Neuronal stem cell (in vitro differentiated cells): ENCODE results near the gene PGS1.

Experiments used
- DNase-seq: peaks from one replicate; pipeline ENCODE4 v3.0.0-alpha.2; 2013; ENCODE audit warnings: low spot score
- H2AFZ ChIP-seq: one replicate; pipeline ENCODE4 v1.6.1; 2013; ENCODE audit warnings: mild to moderate bottlenecking, low read length, inconsistent platforms
- H2AK5ac ChIP-seq: 2 replicates; pipeline ENCODE4 v1.6.1; 2013; ENCODE audit warnings: low read depth, mild to moderate bottlenecking, inconsistent platforms, low read length, moderate library complexity, mixed read lengths
- H2BK120ac ChIP-seq: 2 replicates; pipeline ENCODE4 v1.6.1; 2013; ENCODE audit warnings: low read depth, mild to moderate bottlenecking, inconsistent platforms, low read length, moderate library complexity, mixed read lengths
- H2BK12ac ChIP-seq: one replicate; pipeline ENCODE4 v1.6.1; 2013; ENCODE audit warnings: low read length, inconsistent platforms
- H2BK15ac ChIP-seq: 2 replicates; pipeline ENCODE4 v1.6.1; 2013; ENCODE audit warnings: mild to moderate bottlenecking, low read length, inconsistent platforms, mixed read lengths
- H2BK5ac ChIP-seq: one replicate; pipeline ENCODE4 v1.6.1; 2013; ENCODE audit warnings: inconsistent platforms, mild to moderate bottlenecking, low read length, moderate library complexity
- H3K14ac ChIP-seq: one replicate; pipeline ENCODE4 v1.6.1; 2013; ENCODE audit warnings: low read length, inconsistent platforms
- H3K18ac ChIP-seq: 2 replicates; pipeline ENCODE4 v1.6.1; 2013; ENCODE audit warnings: low read length, inconsistent platforms
- H3K23ac ChIP-seq: 2 replicates; pipeline ENCODE4 v1.6.1; 2013; ENCODE audit warnings: low read depth, mild to moderate bottlenecking, mixed read lengths, low read length, inconsistent platforms; ENCODE audit not compliant: poor library complexity
- H3K27ac ChIP-seq: replicated peaks from 3 replicates; pipeline ENCODE4 v1.5.1; 2013; ENCODE audit warnings: low read length, inconsistent platforms
- H3K27me3 ChIP-seq, 3 experiments: 2 replicates each; pipeline ENCODE4 v1.6.1; 2013; ENCODE audit warnings: low read length in 3 of 3, mild to moderate bottlenecking in 2 of 3, inconsistent platforms in 1 of 3, low read depth in 1 of 3, mixed read lengths in 1 of 3, moderate library complexity in 1 of 3; ENCODE audit not compliant: control insufficient read depth in 3 of 3, insufficient read depth in 3 of 3
- H3K36me3 ChIP-seq, 2 donors: replicated peaks in 1 of 2; 2 replicates each; pipeline ENCODE4 v1.6.1; 2013; ENCODE audit warnings: low read length in 2 of 2; ENCODE audit not compliant: control insufficient read depth in 2 of 2, insufficient read depth in 2 of 2
- H3K4ac ChIP-seq: 2 replicates; pipeline ENCODE4 v1.6.1; 2013; ENCODE audit warnings: inconsistent platforms, mild to moderate bottlenecking, low read length, moderate library complexity
- H3K4me1 ChIP-seq, 2 donors: 1 replicate in 1 of 2; 2 replicates in 1 of 2; pipeline ENCODE4 v1.6.1; 2013; ENCODE audit warnings: low read length in 2 of 2, low read depth in 1 of 2; ENCODE audit not compliant: control insufficient read depth in 2 of 2, insufficient read depth in 1 of 2
- H3K4me2 ChIP-seq: one replicate; pipeline ENCODE4 v1.6.1; 2013; ENCODE audit warnings: mild to moderate bottlenecking, low read length, inconsistent platforms; ENCODE audit not compliant: insufficient read depth, poor library complexity, severe bottlenecking
- H3K4me3 ChIP-seq, 2 donors: 2 replicates each; pipeline ENCODE4 v1.5.1; 2013; ENCODE audit warnings: low read length in 2 of 2, mild to moderate bottlenecking in 2 of 2, inconsistent platforms in 1 of 2, moderate library complexity in 1 of 2
- H3K79me1 ChIP-seq: one replicate; pipeline ENCODE4 v1.6.1; 2013; ENCODE audit warnings: low read depth, mild to moderate bottlenecking, inconsistent platforms, low read length, moderate library complexity
- H3K9ac ChIP-seq: one replicate; pipeline ENCODE4 v1.6.1; 2013; ENCODE audit warnings: mild to moderate bottlenecking, low read depth, low read length, inconsistent platforms; ENCODE audit not compliant: poor library complexity
- H3K9me3 ChIP-seq, 2 donors: replicated peaks in 1 of 2; 2 replicates each; pipeline versions ENCODE3 to v1.6.1; 2013; ENCODE audit warnings: low read length in 2 of 2, mild to moderate bottlenecking in 2 of 2, inconsistent platforms in 1 of 2, low read depth in 1 of 2, mixed read lengths in 1 of 2, moderate library complexity in 1 of 2; ENCODE audit not compliant: control insufficient read depth in 2 of 2, insufficient read depth in 1 of 2
- H4K8ac ChIP-seq: one replicate; pipeline ENCODE4 v1.6.1; 2013; ENCODE audit warnings: low read depth, mild to moderate bottlenecking, inconsistent platforms, low read length, moderate library complexity
- H4K91ac ChIP-seq: one replicate; pipeline ENCODE4 v1.6.1; 2013; ENCODE audit warnings: low read length, low read depth, mild to moderate bottlenecking, inconsistent platforms; ENCODE audit not compliant: poor library complexity
- WGBS, 2 donors: extraction: QIAGEN DNeasy Blood & Tissue Kit; methylation state at CpG; one replicate each; pipeline ENCODE4 v1.1.7; 2013; ENCODE audit warnings: missing lambda C conversion rate in 2 of 2, mixed read lengths in 1 of 2; ENCODE audit not compliant: insufficient read length in 2 of 2, insufficient replicate concordance in 1 of 2; ENCODE audit errors: extremely low coverage in 2 of 2; 5-methylcytosine and 5-hydroxymethylcytosine counted together

The PGS1 gene

GRCh38 chr17:78384479-78385175 lies 6.2 kb downstream of the PGS1 start:
- DNase-seq: no peak
- Histone ChIP-seq H2BK120ac (no peak overlapping the region), H3K4ac (no peak overlapping the region), H2BK15ac (no peak overlapping the region), H3K14ac (no peak overlapping the region), H3K27ac (no peak overlapping the region), H3K23ac (no peak overlapping the region), H3K9ac (no peak overlapping the region), H3K9me3 (no peaks in the 10 kb centered on the region), H2BK5ac (no peak overlapping the region), H2AFZ (no peak overlapping the region), H3K4me3 (no peak overlapping the region), H4K8ac (no peak overlapping the region), H3K4me1 (peaks cover 17 to 19% of the 10 kb centered on the region in 2 donors), H2BK12ac (no peak overlapping the region), H3K36me3 (peaks cover 0 to 57% of the 10 kb centered on the region in 2 donors), H2AK5ac (no peak overlapping the region), H3K79me1 (peaks cover 16% of the 10 kb centered on the region), H3K18ac (no peak overlapping the region), H3K4me2 (no peak overlapping the region), H4K91ac (no peak overlapping the region), H3K27me3 (no peaks in the 10 kb centered on the region)
- WGBS, 2 donors: no CpG with 5 or more reads among the region's 23 CpGs

- no peak overlapping the region for H3K9ac ChIP-seq
- H2AFZ ChIP-seq: no peak overlapping the region
- DNase-seq: no peak
- no peak overlapping the region for H2BK120ac ChIP-seq
- H2BK12ac ChIP-seq: no peak overlapping the region
- no peak overlapping the region for H2BK15ac ChIP-seq
- H4K8ac ChIP-seq: no peak overlapping the region
- no peak overlapping the region for H3K27ac ChIP-seq
- H3K14ac ChIP-seq: no peak overlapping the region
- peaks cover under 1 to 51% of the 10 kb centered on the region in 2 donors for H3K36me3 ChIP-seq
- H3K18ac ChIP-seq: no peak overlapping the region
- H3K27me3 ChIP-seq: no peaks in the 10 kb centered on the region
- no peak overlapping the region for H3K4me3 ChIP-seq
- peaks cover 12% of the 10 kb centered on the region in 2 donors for H3K4me1 ChIP-seq
- no peak overlapping the region for H2BK5ac ChIP-seq
- no peak overlapping the region for H3K4ac ChIP-seq
- H2AK5ac ChIP-seq: no peak overlapping the region
- no peaks in the 10 kb centered on the region for H3K9me3 ChIP-seq
- H3K4me2 ChIP-seq: no peak overlapping the region
- no peak overlapping the region for H4K91ac ChIP-seq
- peaks cover 16% of the 10 kb centered on the region for H3K79me1 ChIP-seq
- no peak overlapping the region for H3K23ac ChIP-seq
- WGBS, 2 donors: no CpG with 5 or more reads among the region's 10 CpGs
Observed at GRCh38 chr17:78387977-78388941, 9.8 kb downstream of the PGS1 start.

- no CpG with 5 or more reads among the region's 15 CpGs for WGBS, 2 donors
- no peak overlapping the region for H2AFZ ChIP-seq
- H3K23ac ChIP-seq: no peak overlapping the region
- no peak overlapping the region for H3K9ac ChIP-seq
- peaks cover 7 to 12% of the 10 kb centered on the region in 2 donors for H3K4me1 ChIP-seq
- H3K18ac ChIP-seq: peak overlapping the region; percentile 80
- no peaks in the 10 kb centered on the region for H3K27me3 ChIP-seq
- H2AK5ac ChIP-seq: no peak overlapping the region
- H3K14ac ChIP-seq: no peak overlapping the region
- no peak overlapping the region for H3K4ac ChIP-seq
- no peak for DNase-seq
- peak overlapping the region; percentile 52 for H3K27ac ChIP-seq
- H2BK120ac ChIP-seq: no peak overlapping the region
- H3K9me3 ChIP-seq: no peaks in the 10 kb centered on the region
- no peak overlapping the region for H4K91ac ChIP-seq
- H2BK5ac ChIP-seq: peak overlapping the region; percentile 75
- peaks cover 3 to 61% of the 10 kb centered on the region in 2 donors for H3K36me3 ChIP-seq
- H3K79me1 ChIP-seq: peaks cover 16% of the 10 kb centered on the region
- H4K8ac ChIP-seq: no peak overlapping the region
- no peak overlapping the region for H2BK15ac ChIP-seq
- no peak overlapping the region for H3K4me3 ChIP-seq
- no peak overlapping the region for H3K4me2 ChIP-seq
- H2BK12ac ChIP-seq: no peak overlapping the region
Observed at GRCh38 chr17:78390241-78391050, 12.0 kb downstream of the PGS1 start.
